ENCODE data around the gene C20orf144. TPM values are rescaled to one million over a fixed set of nuclear protein-coding genes. Genes with fewer than 3 reads are reported as not detected.
"Not testable (repeated sequence)": the region's sequence is repeated elsewhere in the genome, so short reads cannot be mapped to it uniquely, and the experiment has no call there.

C20orf144 gene
- total RNA-seq, 1 donor from 2014 or later = not detected

DNA sequence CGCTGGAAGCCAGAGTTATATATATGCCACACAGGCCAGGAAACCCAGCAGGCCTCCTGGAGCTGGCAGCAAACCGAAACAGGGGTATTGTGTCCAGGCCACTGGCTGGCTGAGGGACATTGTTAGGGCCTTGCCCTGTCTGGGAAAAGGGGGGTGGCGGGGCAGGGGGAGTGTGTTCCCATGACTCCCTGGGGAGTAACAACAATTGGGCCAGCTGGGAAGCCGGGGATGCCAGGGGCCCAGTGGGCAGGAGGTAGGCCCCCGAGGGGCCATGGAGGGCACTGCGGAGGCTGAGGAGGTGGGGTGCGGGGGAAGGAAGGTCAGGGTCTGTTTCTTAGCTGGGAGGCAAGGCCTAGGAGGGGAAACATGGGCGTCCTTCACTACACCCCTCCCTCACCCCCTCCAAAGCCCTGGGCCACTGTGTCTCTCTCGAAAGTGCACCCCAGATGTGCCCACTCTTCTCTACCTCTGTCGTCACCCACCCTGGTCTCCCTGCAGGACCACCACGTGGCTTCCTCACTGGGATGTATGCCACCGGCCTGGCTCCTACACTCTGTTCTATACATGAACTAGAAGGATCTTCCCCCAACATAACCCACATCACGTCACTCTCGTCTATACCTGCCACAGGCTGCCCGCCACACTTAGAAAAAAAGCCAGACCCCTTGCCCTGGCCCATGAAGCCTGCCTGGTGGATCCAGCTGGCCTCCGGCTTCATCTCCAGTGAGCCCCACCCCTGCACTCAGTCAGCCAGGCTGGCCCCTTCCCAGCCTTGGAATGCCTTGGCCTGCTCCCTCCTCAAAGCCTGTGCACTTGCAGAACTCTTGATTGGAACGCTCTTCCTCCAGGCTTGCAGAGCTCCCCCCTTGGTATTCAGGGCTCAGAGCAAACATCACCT, 31.9 kb downstream of the C20orf144 start:
- DNase-seq (ENCODE audit: low spot score) = no peak

DNA sequence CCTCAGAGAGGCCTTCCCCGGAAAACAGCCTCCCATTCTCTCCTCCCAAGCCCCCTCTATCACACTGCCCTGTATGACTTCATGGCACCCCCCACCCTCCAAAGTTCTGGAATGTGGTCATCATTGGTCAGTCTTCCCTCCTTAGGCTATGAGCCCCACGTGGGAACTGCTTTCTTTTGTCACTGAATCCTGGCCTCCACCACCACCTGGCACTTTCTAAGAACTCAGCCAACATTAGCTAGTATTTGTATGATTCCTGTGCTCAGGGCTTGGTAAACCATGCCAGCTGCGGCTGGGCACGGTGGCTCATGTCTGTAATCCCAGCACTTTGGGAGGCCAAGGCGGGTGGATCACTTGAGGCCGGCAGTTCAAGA, 32.5 kb downstream of the C20orf144 start:
- no peak for DNase-seq (ENCODE audit: low spot score)

- DNase-seq (ENCODE audit: low spot score) = no peak
Observed at GRCh38 chr20:33696448-33696847, 34.3 kb downstream of the C20orf144 start.

DNA sequence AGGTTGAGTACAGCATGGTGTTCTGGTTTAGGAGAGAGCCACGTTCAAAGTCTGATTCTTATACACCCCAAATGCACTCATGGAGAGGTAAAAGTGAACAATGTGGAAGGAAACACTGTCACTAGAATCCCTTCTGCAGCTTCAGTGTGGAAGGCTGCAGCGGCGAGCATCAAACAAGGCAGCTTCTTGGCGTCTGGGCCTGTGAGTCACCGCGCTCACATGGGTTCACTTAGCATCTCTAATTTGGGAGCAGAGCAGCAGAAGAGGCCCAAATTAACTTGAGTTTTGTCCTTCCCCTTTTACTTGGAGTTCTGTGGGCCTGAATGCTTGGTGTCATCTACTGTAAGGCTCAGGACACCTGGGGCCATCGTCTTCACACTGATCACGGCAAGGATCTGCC, 35.0 kb downstream of the C20orf144 start:
- no peak for DNase-seq (ENCODE audit: low spot score)

- DNase-seq (ENCODE audit: low spot score) = not testable (repeated sequence)
Observed at GRCh38 chr20:33698966-33699365, 36.8 kb downstream of the C20orf144 start.

GRCh38 chr20:33700696-33701441, 38.7 kb downstream of the C20orf144 start:
- not testable (repeated sequence) for DNase-seq (ENCODE audit: low spot score)

- DNase-seq (ENCODE audit: low spot score) = no peak
Observed at GRCh38 chr20:33701629-33702450, 39.7 kb downstream of the C20orf144 start.

DNA sequence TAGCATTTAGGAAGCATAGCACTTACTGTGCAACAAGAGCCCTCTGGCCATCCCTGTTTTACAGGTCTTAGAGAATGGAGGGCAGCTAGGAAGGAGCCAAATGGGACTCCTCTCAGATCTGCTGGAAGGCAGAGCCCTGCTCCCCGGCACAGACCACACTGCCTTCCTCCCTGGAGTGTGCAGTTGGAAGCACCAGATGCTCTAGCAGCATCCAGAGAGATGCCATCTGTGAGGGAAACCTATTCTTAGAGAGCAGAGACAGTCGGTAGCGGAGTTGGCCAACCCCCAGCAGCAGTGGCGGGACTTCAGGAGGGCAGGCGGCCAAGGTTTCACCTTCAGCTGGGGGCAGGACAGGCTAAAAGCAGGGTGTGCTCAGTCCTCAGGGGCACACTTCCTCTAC, 40.7 kb downstream of the C20orf144 start:
- DNase-seq (ENCODE audit: low spot score) = no peak

GRCh38 chr20:33703498-33704137, 41.5 kb downstream of the C20orf144 start:
- DNase-seq (ENCODE audit: low spot score) = no peak

DNA sequence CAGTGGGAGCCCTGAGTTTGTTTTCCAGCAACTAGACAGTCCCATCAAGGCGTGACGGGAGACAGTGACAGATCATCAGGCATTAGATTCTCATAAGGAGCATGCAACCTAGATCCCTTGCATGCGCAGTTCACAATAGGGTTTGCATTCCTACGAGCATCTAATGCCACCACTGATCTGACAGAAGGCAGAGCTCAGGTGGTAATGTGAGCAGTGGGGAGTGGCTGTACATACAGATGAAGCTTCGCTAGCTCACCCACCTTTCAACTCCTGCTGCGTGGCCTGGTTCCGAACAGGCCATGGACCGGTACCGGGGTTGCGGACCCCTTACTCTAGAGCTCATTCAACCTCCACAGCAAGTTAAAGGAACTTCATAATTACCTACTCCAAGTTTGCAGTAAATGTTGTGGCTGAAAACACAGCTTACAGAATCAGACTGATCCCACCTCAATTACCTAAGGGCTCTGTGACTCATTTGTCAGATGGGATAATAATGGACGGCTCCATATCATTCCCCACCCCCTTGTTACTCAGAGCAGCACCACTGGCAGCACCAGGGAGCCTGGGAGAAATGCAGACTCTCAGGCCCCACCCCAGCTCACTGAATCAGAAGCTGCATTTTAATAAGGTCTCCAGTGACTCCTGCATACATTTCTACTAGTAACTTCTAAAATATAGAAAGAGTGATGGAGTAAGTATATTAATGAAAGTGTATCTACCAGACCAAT, 42.2 kb downstream of the C20orf144 start:
- no peak for DNase-seq (ENCODE audit: low spot score)

GRCh38 chr20:33707668-33708067, 45.5 kb downstream of the C20orf144 start:
- DNase-seq (ENCODE audit: low spot score) = no peak

- DNase-seq (ENCODE audit: low spot score) = no peak
Observed at GRCh38 chr20:33709398-33709797, 47.3 kb downstream of the C20orf144 start.

GRCh38 chr20:33709905-33710541, 47.9 kb downstream of the C20orf144 start:
- no peak for DNase-seq (ENCODE audit: low spot score)

DNA sequence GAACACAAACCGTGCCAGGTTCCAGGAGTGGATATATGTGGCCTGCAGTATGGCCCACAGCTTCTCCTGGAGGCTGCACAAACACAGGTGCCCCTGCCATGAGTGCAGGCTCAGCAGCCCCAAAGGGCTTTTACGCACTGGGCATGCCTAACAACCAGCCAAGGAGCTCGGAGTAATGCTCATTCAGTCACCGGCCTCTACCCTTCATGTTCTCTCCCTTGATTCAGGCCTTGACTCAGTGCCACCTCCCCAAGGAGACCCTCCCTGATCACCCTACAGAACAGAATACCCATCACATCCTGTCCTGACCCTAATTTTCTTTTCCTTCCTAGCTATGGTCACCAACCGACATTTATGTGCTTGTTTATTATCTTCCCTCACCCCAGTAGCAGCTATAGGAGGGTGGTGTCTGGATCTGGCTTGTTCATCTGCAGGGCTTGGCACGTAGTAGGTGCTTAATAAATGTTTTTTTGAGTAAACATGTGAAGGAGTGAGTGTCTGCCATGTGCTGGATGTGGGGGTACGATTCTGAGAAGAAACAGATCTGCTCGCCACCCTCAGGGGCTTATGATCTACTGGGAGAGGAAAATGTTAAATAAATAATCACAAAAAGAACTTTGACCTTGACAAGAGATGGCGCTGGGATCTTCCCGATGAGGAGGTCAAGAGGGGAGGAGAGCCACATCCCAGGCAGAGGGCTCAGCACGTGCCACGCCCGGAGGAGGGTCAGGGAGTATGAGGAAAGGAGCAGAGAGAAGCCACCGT, 48.7 kb downstream of the C20orf144 start:
- no peak for DNase-seq (ENCODE audit: low spot score)

- no peak for DNase-seq (ENCODE audit: low spot score)
Observed at GRCh38 chr20:33711446-33711738, 49.3 kb downstream of the C20orf144 start.
